Esophagus muscularis mucosa (tissue), 4 donors: ENCODE data around the gene SLC4A11. TPM values are rescaled to one million over a fixed set of nuclear protein-coding genes. Genes with fewer than 3 reads are reported as not detected.

Source experiments
- DNase-seq: peaks from one replicate; pipeline ENCODE4 v3.0.0-alpha.2; 2017; ENCODE audit errors: extremely low spot score
- H3K27ac ChIP-seq, 4 donors: fragments of 200-600 bp; sonication (generic); replicated peaks in 1 of 4; 1 replicate in 3 of 4; 2 replicates in 1 of 4; pipeline ENCODE4 v1.5.1; 2016 to 2019; ENCODE audit warnings: mild to moderate bottlenecking in 1 of 4
- H3K27me3 ChIP-seq, 4 donors: fragments of 200-600 bp; sonication (generic); one replicate each; pipeline versions ENCODE4 v1.5.1 to v1.6.0; 2016 to 2019
- H3K36me3 ChIP-seq, 4 donors: fragments of 200-600 bp; sonication (generic); one replicate each; pipeline ENCODE4 v1.5.1; 2016 to 2019
- H3K4me1 ChIP-seq, 4 donors: fragments of 200-600 bp; sonication (generic); one replicate each; pipeline ENCODE4 v1.5.1; 2016 to 2019
- H3K4me3 ChIP-seq, 4 donors: fragments of 200-600 bp; sonication (generic); 1 replicate in 2 of 4; 2 replicates in 2 of 4; pipeline ENCODE4 v1.5.1; 2016 to 2019; ENCODE audit warnings: mild to moderate bottlenecking in 4 of 4, moderate library complexity in 1 of 4
- H3K9me3 ChIP-seq, 4 donors: fragments of 200-600 bp; sonication (generic); 1 replicate in 3 of 4; 2 replicates in 1 of 4; pipeline ENCODE4 v1.5.1; 2016 to 2019
- EP300 ChIP-seq: sonication (generic); formaldehyde crosslinking; IDR thresholded peaks from one replicate; pipeline ENCODE4 v1.6.1; 2017; ENCODE audit warnings: antibody characterized with exemption
- POLR2A ChIP-seq: fragments of 450-650 bp; IDR thresholded peaks from one replicate; pipeline ENCODE4 v1.6.1; 2017; ENCODE audit warnings: antibody characterized with exemption, moderate library complexity, mild to moderate bottlenecking, low read depth
- POLR2AphosphoS5 ChIP-seq, 2 donors: sonication (generic); formaldehyde crosslinking; IDR thresholded peaks; one replicate each; pipeline ENCODE4 v1.6.1; 2017; ENCODE audit warnings: antibody characterized with exemption in 2 of 2
- WGBS: methylation state at CpG from one replicate; pipeline ENCODE4 v1.1.5; 2018; 5-methylcytosine and 5-hydroxymethylcytosine counted together
- intact Hi-C: fragments of 100-400 bp; cut with DNase I; formaldehyde crosslinking; loops from one replicate; pipeline ENCODE4 v1.15.1; 2023
- total RNA-seq, 4 donors: library from RNA; depleted of rRNA; stranded (reverse); fragments of >200 nt; gene quantifications; one replicate each; pipeline versions ENCODE4 v1.1.0 to v1.2.1, GENCODE V29; 2016
- TF ChIP-seq, protein P1 (sequence below), 3 experiments: fragments of 200-600 bp in 2 of 3; fragments of 450-650 bp in 1 of 3; sonication (generic) in 2 of 3; IDR thresholded peaks; one replicate each; pipeline ENCODE4 v1.5.1; 2017 to 2019; ENCODE audit warnings: antibody characterized with exemption in 3 of 3, mild to moderate bottlenecking in 2 of 3, moderate library complexity in 1 of 3

SLC4A11 gene
- total RNA-seq, 4 donors from 2014 or later: 0.11 to 0.32 TPM; not detected in 2

- WGBS: 87% methylated on average over 4 of the region's 10 CpGs
- peaks cover 72 to 99% (median 91%) of the 10 kb centered on the region in 4 donors for H3K36me3 ChIP-seq
- no peak for DNase-seq
- H3K27me3 ChIP-seq: no peaks in the 10 kb centered on the region
- no peak overlapping the region for H3K27ac ChIP-seq
- no peak overlapping the region for H3K4me3 ChIP-seq
- H3K4me1 ChIP-seq: no peaks in the 10 kb centered on the region
- TF ChIP-seq POLR2AphosphoS5 (IDR thresholded peaks at IDR 0.05): no peak
- TF ChIP-seq POLR2A: no peak
- TF ChIP-seq, protein P1, sequence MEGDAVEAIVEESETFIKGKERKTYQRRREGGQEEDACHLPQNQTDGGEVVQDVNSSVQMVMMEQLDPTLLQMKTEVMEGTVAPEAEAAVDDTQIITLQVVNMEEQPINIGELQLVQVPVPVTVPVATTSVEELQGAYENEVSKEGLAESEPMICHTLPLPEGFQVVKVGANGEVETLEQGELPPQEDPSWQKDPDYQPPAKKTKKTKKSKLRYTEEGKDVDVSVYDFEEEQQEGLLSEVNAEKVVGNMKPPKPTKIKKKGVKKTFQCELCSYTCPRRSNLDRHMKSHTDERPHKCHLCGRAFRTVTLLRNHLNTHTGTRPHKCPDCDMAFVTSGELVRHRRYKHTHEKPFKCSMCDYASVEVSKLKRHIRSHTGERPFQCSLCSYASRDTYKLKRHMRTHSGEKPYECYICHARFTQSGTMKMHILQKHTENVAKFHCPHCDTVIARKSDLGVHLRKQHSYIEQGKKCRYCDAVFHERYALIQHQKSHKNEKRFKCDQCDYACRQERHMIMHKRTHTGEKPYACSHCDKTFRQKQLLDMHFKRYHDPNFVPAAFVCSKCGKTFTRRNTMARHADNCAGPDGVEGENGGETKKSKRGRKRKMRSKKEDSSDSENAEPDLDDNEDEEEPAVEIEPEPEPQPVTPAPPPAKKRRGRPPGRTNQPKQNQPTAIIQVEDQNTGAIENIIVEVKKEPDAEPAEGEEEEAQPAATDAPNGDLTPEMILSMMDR (IDR thresholded peaks at IDR 0.05): no peak
- no peak for TF ChIP-seq EP300
- intact Hi-C loops: no loop called here
- H3K9me3 ChIP-seq: no peaks in the 10 kb centered on the region
Observed at GRCh38 chr20:3194617-3195280, 44.2 kb downstream of the SLC4A11 start.

DNA sequence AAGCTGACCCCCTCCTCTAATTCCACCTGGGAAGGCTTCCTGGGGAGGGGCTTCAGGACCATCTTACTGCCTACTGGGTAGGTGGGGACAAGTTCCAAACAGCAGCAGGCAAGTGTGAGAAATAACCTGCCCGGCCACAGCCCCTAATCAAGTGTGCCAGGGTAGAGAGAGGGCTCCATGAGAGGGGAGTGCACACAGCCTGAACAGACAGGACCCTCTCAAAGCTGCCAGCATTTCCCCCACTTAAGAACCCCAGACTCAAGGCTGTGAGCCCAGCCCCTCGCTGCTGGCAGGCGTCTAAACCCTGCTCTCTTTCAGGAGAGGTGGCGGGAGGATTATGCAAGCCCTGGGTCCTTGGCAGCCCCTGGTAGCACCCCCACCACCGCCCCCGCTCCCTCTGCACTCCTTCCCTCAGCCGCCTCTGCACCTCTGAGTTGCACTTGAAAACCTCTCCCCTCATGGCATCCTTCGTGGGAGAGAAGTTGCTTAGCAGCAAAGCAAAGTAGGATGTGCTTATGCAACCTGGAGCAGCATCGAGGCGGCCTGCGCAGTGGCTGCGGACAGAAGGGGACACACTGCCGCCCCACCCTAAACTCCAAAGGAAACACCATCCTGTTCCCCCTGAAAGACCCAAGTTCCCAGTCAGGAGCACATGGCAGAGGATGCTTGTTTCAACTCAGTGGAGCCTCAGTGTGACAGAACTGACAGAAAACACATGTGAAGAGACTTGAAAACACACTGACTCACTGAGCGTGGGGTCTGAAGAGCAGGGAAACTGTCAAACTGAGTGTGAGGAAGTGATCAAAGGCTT lies 45.0 kb downstream of the SLC4A11 start:
- Histone ChIP-seq H3K9me3 (no peaks in the 10 kb centered on the region), H3K36me3 (peaks cover 65 to 99% (median 91%) of the 10 kb centered on the region in 4 donors), H3K4me1 (no peaks in the 10 kb centered on the region), H3K27ac (no peak overlapping the region), H3K27me3 (no peaks in the 10 kb centered on the region), H3K4me3 (no peak overlapping the region)
- TF ChIP-seq POLR2A (no peak), EP300 (no peak), POLR2AphosphoS5 (IDR thresholded peaks at IDR 0.05) (no peak)
- TF ChIP-seq, protein P1 (IDR thresholded peaks at IDR 0.05): no peak
- DNase-seq: no peak
- intact Hi-C loops: no loop called here
- 91% methylated on average over 13 of the region's 14 CpGs for WGBS

GRCh38 chr20:3192226-3193015 lies 46.6 kb downstream of the SLC4A11 start:
- intact Hi-C loops: no loop called here
- H3K27ac ChIP-seq: no peak overlapping the region
- no peak overlapping the region for H3K4me3 ChIP-seq
- H3K27me3 ChIP-seq: no peaks in the 10 kb centered on the region
- no peaks in the 10 kb centered on the region for H3K9me3 ChIP-seq
- TF ChIP-seq EP300: no peak
- TF ChIP-seq POLR2AphosphoS5 (IDR thresholded peaks at IDR 0.05): no peak
- no peak for TF ChIP-seq POLR2A
- TF ChIP-seq, protein P1 (IDR thresholded peaks at IDR 0.05): no peak
- DNase-seq: no peak
- WGBS: 95% methylated on average over 18 of the region's 18 CpGs
- H3K36me3 ChIP-seq: peaks cover 60 to 98% (median 83%) of the 10 kb centered on the region in 4 donors
- H3K4me1 ChIP-seq: no peaks in the 10 kb centered on the region

- Histone ChIP-seq H3K36me3 (peaks cover 53 to 81% (median 68%) of the 10 kb centered on the region in 4 donors), H3K27me3 (no peaks in the 10 kb centered on the region), H3K27ac (no peak overlapping the region), H3K4me3 (no peak overlapping the region), H3K9me3 (no peaks in the 10 kb centered on the region), H3K4me1 (no peaks in the 10 kb centered on the region)
- intact Hi-C loops: no loop called here
- TF ChIP-seq, protein P1 (IDR thresholded peaks at IDR 0.05): no peak
- TF ChIP-seq POLR2A (no peak), EP300 (no peak), POLR2AphosphoS5 (IDR thresholded peaks at IDR 0.05) (no peak)
- WGBS: 88% methylated on average over 14 of the region's 14 CpGs
- no peak for DNase-seq
Observed at GRCh38 chr20:3190681-3191111, 48.3 kb downstream of the SLC4A11 start.
